ENCODE data around the gene SH3PXD2A.

The SH3PXD2A gene

GRCh38 chr10:103706762-103707161 is 148.6 kb downstream of the SH3PXD2A start:
- no peak for DNase-seq (ENCODE audit: low read depth in 3 of 3)

- DNase-seq (ENCODE audit: low read depth in 3 of 3) = no peak
These were observed 149.3 kb downstream of the SH3PXD2A start for GRCh38 chr10:103706047-103706446.

GRCh38 chr10:103703941-103704919 is 151.1 kb downstream of the SH3PXD2A start:
- DNase-seq (ENCODE audit: low read depth in 3 of 3) = no peak

GRCh38 chr10:103701380-103702222 is 153.8 kb downstream of the SH3PXD2A start:
- no peak for DNase-seq (ENCODE audit: low read depth in 3 of 3)

GRCh38 chr10:103700436-103700715 is 155.0 kb downstream of the SH3PXD2A start:
- DNase-seq (ENCODE audit: low read depth in 3 of 3) = no peak

- DNase-seq (ENCODE audit: low read depth in 3 of 3) = no peak
These were observed 155.6 kb downstream of the SH3PXD2A start for GRCh38 chr10:103699611-103700435.

GRCh38 chr10:103698266-103698665 is 157.1 kb downstream of the SH3PXD2A start:
- no peak for DNase-seq (ENCODE audit: low read depth in 3 of 3)

- DNase-seq (ENCODE audit: low read depth in 3 of 3) = no peak
These were observed 157.6 kb downstream of the SH3PXD2A start for GRCh38 chr10:103697787-103698186.

- DNase-seq (ENCODE audit: low read depth in 3 of 3) = peak; percentile 52 to 80 (median 59)
These were observed 158.8 kb downstream of the SH3PXD2A start for GRCh38 chr10:103696411-103697145.

GRCh38 chr10:103696094-103696410 is 159.3 kb downstream of the SH3PXD2A start:
- DNase-seq (ENCODE audit: low read depth in 3 of 3) = no peak

- no peak for DNase-seq (ENCODE audit: low read depth in 3 of 3)
These were observed 159.8 kb downstream of the SH3PXD2A start for GRCh38 chr10:103695584-103696005.

GRCh38 chr10:103693812-103694205 is 161.6 kb downstream of the SH3PXD2A start:
- DNase-seq (ENCODE audit: low read depth in 3 of 3) = no peak

- no peak for DNase-seq (ENCODE audit: low read depth in 3 of 3)
These were observed 162.2 kb downstream of the SH3PXD2A start for GRCh38 chr10:103692952-103693811.

- DNase-seq (ENCODE audit: low read depth in 3 of 3) = no peak
These were observed 162.9 kb downstream of the SH3PXD2A start for GRCh38 chr10:103692436-103692951.

- DNase-seq (ENCODE audit: low read depth in 3 of 3) = no peak
These were observed 163.5 kb downstream of the SH3PXD2A start for GRCh38 chr10:103691723-103692435.

- no peak for DNase-seq (ENCODE audit: low read depth in 3 of 3)
These were observed 164.1 kb downstream of the SH3PXD2A start for GRCh38 chr10:103691267-103691666.

- DNase-seq (ENCODE audit: low read depth in 3 of 3) = no peak
These were observed 165.1 kb downstream of the SH3PXD2A start for GRCh38 chr10:103690281-103690680.

- DNase-seq (ENCODE audit: low read depth in 3 of 3) = no peak
These were observed 166.9 kb downstream of the SH3PXD2A start for GRCh38 chr10:103688491-103688890.

GRCh38 chr10:103687718-103688117 is 167.7 kb downstream of the SH3PXD2A start:
- no peak for DNase-seq (ENCODE audit: low read depth in 3 of 3)
